WTC11 (cell line): ENCODE measurements around the gene SFTPD. TPM values are rescaled to one million over a fixed set of nuclear protein-coding genes. Genes with fewer than 3 reads are reported as not detected.

ENCODE experiments used
- ATAC-seq: fragments of 200-7000 bp; cut with Tn5 transposase; 2 replicates; pipeline ENCODE4 v1.10.0; 2021; ENCODE audit warnings: mild to moderate bottlenecking, moderate library complexity
- CTCF ChIA-PET: fragments of 300-600 bp; sonication (Branson Sonifier 250); formaldehyde crosslinking; loops from one replicate; lab custom pipeline; 2021; ENCODE audit warnings: antibody characterized with exemption; lab: Charles Lee
- POLR2A ChIA-PET: fragments of 350-600 bp; sonication (Branson Sonifier 250); formaldehyde crosslinking; loops from one replicate; lab custom pipeline; 2021; ENCODE audit warnings: antibody characterized with exemption; lab: Charles Lee
- DNase-seq: peaks from one replicate; pipeline ENCODE4 v3.0.0; 2021; ENCODE audit warnings: low spot score
- H3K27ac Mint-ChIP-seq: 2 replicates; pipeline ENCODE4 v1.8.0; 2021; ENCODE audit warnings: mixed read lengths
- H3K27me3 Mint-ChIP-seq: 2 replicates; pipeline ENCODE4 v1.8.0; 2021; ENCODE audit warnings: low read depth, mild to moderate bottlenecking, moderate library complexity, mixed read lengths
- H3K36me3 Mint-ChIP-seq: 2 replicates; pipeline ENCODE4 v1.8.0; 2021; ENCODE audit warnings: mixed read lengths
- H3K4me1 Mint-ChIP-seq: 2 replicates; pipeline ENCODE4 v1.8.0; 2022; ENCODE audit warnings: mixed read lengths
- H3K4me3 Mint-ChIP-seq: 2 replicates; pipeline ENCODE4 v1.8.0; 2021; ENCODE audit warnings: mild to moderate bottlenecking, moderate library complexity, mixed read lengths
- H3K9me3 Mint-ChIP-seq: 2 replicates; pipeline ENCODE4 v1.8.0; 2021; ENCODE audit warnings: mixed read lengths
- CREM ChIP-seq: sonication (generic); formaldehyde crosslinking; IDR thresholded peaks from 2 replicates; pipeline ENCODE4 v1.8.1; 2022; ENCODE audit warnings: mild to moderate bottlenecking, missing genetic modification reagents, moderate library complexity
- ETV6 ChIP-seq: sonication (generic); formaldehyde crosslinking; IDR thresholded peaks from 2 replicates; pipeline ENCODE4 v1.8.1; 2022; ENCODE audit warnings: mild to moderate bottlenecking, missing genetic modification reagents
- FOXJ3 ChIP-seq: sonication (generic); formaldehyde crosslinking; IDR thresholded peaks from 2 replicates; pipeline ENCODE4 v1.9.0; 2021; ENCODE audit warnings: missing genetic modification reagents, mild to moderate bottlenecking, borderline replicate concordance
- GABPB1 ChIP-seq: sonication (generic); formaldehyde crosslinking; IDR thresholded peaks from 2 replicates; pipeline ENCODE4 v1.8.1; 2023; ENCODE audit warnings: mild to moderate bottlenecking, missing genetic modification reagents
- GRHL2 ChIP-seq: fragments of 250-450 bp; sonication (Bioruptor Pico); IDR thresholded peaks from 2 replicates; pipeline ENCODE4 v1.8.0; 2022; ENCODE audit warnings: mild to moderate bottlenecking, moderate library complexity; ENCODE audit not compliant: insufficient replicate concordance, severe bottlenecking
- GTF2I ChIP-seq: fragments of 250-450 bp; sonication (Bioruptor Pico); conservative IDR thresholded peaks from 2 replicates; pipeline ENCODE4 v1.4.0; 2021; ENCODE audit warnings: mild to moderate bottlenecking
- HMGA2 ChIP-seq: fragments of 250-450 bp; sonication (Bioruptor Pico); IDR thresholded peaks from 2 replicates; pipeline ENCODE4 v1.4.0; 2021; ENCODE audit warnings: mild to moderate bottlenecking, moderate library complexity
- KAT7 ChIP-seq: sonication (generic); formaldehyde crosslinking; IDR thresholded peaks from 2 replicates; pipeline ENCODE4 v1.8.1; 2023; ENCODE audit warnings: missing genetic modification reagents, mild to moderate bottlenecking, borderline replicate concordance
- RELA ChIP-seq: sonication (generic); formaldehyde crosslinking; IDR thresholded peaks from 2 replicates; pipeline ENCODE4 v1.8.1; 2022; ENCODE audit warnings: missing genetic modification reagents, mild to moderate bottlenecking, borderline replicate concordance
- SOX15 ChIP-seq: fragments of 250-450 bp; sonication (Bioruptor Pico); IDR thresholded peaks from 2 replicates; pipeline ENCODE4 v1.9.0; 2021; ENCODE audit warnings: mild to moderate bottlenecking
- TEAD1 ChIP-seq: sonication (generic); formaldehyde crosslinking; IDR thresholded peaks from 2 replicates; pipeline ENCODE4 v1.8.0; 2022; ENCODE audit warnings: mild to moderate bottlenecking, missing genetic modification reagents
- ZNF416 ChIP-seq: fragments of 250-450 bp; sonication (Bioruptor Pico); IDR thresholded peaks from 2 replicates; pipeline ENCODE4 v1.9.0; 2021; ENCODE audit warnings: mild to moderate bottlenecking, inconsistent platforms
- total RNA-seq: library from RNA; stranded (reverse); gene quantifications from 3 replicates; pipeline ENCODE4 v1.2.3, GENCODE V29; 2021
- TF ChIP-seq, protein P1 (sequence below): sonication (generic); formaldehyde crosslinking; IDR thresholded peaks from 2 replicates; pipeline ENCODE4 v1.8.0; 2023; ENCODE audit warnings: mild to moderate bottlenecking, missing genetic modification reagents
- TF ChIP-seq, protein P2 (sequence below): sonication (generic); formaldehyde crosslinking; IDR thresholded peaks from 2 replicates; pipeline ENCODE4 v1.8.0; 2022; ENCODE audit warnings: missing genetic modification reagents
- TF ChIP-seq, protein P3 (sequence below): sonication (generic); formaldehyde crosslinking; IDR thresholded peaks from 2 replicates; pipeline ENCODE4 v1.8.1; 2023; ENCODE audit warnings: mild to moderate bottlenecking, moderate library complexity, missing genetic modification reagents

SFTPD gene
- total RNA-seq, 1 experiment from 2014 or later: 0.66 TPM

DNA sequence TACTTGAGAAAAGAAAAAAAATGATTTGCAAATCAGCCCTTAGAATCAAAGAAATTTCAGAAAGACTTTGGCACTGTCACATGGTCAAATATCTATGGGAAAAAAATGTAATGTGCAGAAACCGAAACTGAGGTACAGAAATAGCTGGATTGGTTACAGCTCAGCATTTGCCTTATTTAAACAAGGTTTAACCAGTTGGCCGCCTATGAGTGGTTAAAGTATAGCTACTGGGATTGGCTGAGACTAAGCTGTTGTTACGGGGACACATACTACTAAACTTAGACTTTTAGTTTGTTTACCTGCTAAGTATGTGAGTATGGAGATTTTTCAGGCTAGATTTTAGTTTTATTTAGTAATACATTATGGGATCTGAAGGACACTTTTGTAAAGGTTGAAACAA, 38.6 kb downstream of the SFTPD start (continued):
- TF ChIP-seq, protein P1, sequence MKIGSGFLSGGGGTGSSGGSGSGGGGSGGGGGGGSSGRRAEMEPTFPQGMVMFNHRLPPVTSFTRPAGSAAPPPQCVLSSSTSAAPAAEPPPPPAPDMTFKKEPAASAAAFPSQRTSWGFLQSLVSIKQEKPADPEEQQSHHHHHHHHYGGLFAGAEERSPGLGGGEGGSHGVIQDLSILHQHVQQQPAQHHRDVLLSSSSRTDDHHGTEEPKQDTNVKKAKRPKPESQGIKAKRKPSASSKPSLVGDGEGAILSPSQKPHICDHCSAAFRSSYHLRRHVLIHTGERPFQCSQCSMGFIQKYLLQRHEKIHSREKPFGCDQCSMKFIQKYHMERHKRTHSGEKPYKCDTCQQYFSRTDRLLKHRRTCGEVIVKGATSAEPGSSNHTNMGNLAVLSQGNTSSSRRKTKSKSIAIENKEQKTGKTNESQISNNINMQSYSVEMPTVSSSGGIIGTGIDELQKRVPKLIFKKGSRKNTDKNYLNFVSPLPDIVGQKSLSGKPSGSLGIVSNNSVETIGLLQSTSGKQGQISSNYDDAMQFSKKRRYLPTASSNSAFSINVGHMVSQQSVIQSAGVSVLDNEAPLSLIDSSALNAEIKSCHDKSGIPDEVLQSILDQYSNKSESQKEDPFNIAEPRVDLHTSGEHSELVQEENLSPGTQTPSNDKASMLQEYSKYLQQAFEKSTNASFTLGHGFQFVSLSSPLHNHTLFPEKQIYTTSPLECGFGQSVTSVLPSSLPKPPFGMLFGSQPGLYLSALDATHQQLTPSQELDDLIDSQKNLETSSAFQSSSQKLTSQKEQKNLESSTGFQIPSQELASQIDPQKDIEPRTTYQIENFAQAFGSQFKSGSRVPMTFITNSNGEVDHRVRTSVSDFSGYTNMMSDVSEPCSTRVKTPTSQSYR (CRISPR knock-in tag): no peak
- TF ChIP-seq, protein P2, sequence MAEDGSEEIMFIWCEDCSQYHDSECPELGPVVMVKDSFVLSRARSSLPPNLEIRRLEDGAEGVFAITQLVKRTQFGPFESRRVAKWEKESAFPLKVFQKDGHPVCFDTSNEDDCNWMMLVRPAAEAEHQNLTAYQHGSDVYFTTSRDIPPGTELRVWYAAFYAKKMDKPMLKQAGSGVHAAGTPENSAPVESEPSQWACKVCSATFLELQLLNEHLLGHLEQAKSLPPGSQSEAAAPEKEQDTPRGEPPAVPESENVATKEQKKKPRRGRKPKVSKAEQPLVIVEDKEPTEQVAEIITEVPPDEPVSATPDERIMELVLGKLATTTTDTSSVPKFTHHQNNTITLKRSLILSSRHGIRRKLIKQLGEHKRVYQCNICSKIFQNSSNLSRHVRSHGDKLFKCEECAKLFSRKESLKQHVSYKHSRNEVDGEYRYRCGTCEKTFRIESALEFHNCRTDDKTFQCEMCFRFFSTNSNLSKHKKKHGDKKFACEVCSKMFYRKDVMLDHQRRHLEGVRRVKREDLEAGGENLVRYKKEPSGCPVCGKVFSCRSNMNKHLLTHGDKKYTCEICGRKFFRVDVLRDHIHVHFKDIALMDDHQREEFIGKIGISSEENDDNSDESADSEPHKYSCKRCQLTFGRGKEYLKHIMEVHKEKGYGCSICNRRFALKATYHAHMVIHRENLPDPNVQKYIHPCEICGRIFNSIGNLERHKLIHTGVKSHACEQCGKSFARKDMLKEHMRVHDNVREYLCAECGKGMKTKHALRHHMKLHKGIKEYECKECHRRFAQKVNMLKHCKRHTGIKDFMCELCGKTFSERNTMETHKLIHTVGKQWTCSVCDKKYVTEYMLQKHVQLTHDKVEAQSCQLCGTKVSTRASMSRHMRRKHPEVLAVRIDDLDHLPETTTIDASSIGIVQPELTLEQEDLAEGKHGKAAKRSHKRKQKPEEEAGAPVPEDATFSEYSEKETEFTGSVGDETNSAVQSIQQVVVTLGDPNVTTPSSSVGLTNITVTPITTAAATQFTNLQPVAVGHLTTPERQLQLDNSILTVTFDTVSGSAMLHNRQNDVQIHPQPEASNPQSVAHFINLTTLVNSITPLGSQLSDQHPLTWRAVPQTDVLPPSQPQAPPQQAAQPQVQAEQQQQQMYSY (CRISPR knock-in tag): no peak
- TF ChIP-seq, protein P3, sequence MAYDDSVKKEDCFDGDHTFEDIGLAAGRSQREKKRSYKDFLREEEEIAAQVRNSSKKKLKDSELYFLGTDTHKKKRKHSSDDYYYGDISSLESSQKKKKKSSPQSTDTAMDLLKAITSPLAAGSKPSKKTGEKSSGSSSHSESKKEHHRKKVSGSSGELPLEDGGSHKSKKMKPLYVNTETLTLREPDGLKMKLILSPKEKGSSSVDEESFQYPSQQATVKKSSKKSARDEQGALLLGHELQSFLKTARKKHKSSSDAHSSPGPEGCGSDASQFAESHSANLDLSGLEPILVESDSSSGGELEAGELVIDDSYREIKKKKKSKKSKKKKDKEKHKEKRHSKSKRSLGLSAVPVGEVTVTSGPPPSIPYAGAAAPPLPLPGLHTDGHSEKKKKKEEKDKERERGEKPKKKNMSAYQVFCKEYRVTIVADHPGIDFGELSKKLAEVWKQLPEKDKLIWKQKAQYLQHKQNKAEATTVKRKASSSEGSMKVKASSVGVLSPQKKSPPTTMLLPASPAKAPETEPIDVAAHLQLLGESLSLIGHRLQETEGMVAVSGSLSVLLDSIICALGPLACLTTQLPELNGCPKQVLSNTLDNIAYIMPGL (CRISPR knock-in tag): no peak
- TF ChIP-seq SOX15 (CRISPR knock-in tag) (no peak), GRHL2 (CRISPR knock-in tag) (no peak), RELA (CRISPR knock-in tag) (no peak), TEAD1 (CRISPR knock-in tag) (no peak), ZNF416 (no peak), GABPB1 (CRISPR knock-in tag) (no peak), CREM (CRISPR knock-in tag) (no peak)

DNA sequence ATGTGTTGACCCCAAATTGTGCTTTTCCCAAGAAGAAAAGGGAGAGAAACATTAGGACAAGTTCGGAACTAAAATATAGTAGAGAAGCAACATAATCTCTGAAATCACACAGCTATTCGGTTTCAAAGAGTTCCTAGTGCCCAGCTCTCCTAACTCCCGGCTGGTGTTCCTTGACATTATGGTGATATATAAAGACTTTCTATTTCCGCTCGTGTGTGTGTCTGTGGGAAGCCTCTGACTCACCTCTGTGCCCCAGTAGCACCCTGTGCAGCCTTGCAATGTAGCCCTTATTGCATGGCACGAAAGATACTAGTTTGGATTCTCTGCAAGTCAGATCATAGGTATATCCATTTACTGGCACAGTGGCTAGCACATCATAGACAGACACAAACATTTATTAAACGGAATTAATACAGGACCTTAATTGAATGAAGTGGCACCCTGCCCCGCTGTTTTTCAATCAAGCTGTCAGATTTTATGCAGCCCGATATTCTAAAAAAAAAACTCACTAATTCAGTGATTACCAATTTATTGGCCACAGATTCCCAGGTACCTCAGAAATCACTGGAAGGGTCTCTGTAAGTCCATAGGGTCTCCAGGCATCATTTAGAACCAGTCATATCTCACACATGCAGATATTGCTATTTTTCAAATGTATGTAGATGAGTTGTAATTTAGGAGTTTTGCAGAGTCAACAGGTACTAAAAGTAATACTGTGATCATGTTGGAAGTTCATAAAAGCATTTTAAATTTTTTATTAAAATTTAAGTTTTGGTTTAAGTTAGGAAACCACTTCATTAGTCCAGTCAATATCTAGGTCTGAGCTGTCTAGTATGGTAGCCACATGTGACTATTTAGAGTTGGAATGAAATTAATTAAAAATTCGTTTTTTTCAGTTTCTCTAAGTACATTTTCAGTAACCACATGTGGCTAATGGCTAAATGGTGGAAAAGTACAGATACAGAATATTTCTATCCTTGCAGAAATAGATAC, 43.3 kb downstream of the SFTPD start:
- no peak for ATAC-seq
- no peaks in the 10 kb centered on the region for H3K9me3 Mint-ChIP-seq
- TF ChIP-seq HMGA2 (CRISPR knock-in tag): no peak
- no peak for TF ChIP-seq GTF2I
- TF ChIP-seq CREM (CRISPR knock-in tag): no peak
- no peak for TF ChIP-seq FOXJ3 (CRISPR knock-in tag)
- TF ChIP-seq ETV6 (CRISPR knock-in tag): no peak
- TF ChIP-seq, protein P2 (CRISPR knock-in tag): no peak
- no peak for TF ChIP-seq KAT7 (CRISPR knock-in tag)
- TF ChIP-seq, all 79 proteins: peak for 0
- no peak for DNase-seq
- Mint-ChIP-seq H3K36me3 (no peaks in the 10 kb centered on the region), H3K4me3 (peak overlapping the region; percentile 96), H3K4me1 (peaks cover 2% of the 10 kb centered on the region; the same call in 1 of the 2 replicates), H3K27me3 (peaks cover 33% of the 10 kb centered on the region), H3K27ac (no peak overlapping the region)
- ChIA-PET POLR2A (no interaction called here), CTCF (interaction anchor here (1.0 to 1.6 kb wide), 3 partner anchors 7 to 356 kb away, joined by 3 to 4 read pairs (median 3); no protein-coding TSS in a partner anchor)
